GM18502 (cell line): ENCODE data around the gene MAPK8IP3.
"Not testable (repeated sequence)": the region's sequence is repeated elsewhere in the genome, so short reads cannot be mapped to it uniquely, and the experiment has no call there.

Experiments
- ATAC-seq: cut with Tn5 transposase; IDR thresholded peaks from one replicate; pipeline ENCODE4 v1.9.1; 2021; ENCODE audit warnings: mild to moderate bottlenecking; ENCODE audit not compliant: unreplicated experiment, poor library complexity

Gene MAPK8IP3

GRCh38 chr16:1708083-1708767 is 2.2 kb downstream of the MAPK8IP3 start:
- no peak for ATAC-seq

DNA sequence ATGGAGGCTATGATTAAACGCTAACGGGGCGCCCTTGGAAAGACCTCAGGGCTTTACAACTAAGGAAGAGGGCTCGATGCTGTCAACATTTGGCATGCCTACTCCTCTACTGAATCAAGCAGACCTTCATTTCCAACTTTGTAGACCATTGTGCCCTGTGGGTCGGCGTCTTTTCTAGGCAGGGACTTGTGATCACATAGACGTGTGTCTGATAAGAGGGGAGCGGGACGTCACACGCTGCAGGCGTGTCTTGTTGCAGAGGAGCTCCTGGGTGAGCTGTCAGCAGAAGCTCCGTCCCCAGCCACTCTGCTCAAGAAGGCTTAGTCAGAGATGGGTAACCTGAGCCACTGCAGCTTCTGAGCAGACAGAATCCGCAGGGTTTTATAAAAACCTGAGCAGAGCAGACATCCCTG is 2.8 kb downstream of the MAPK8IP3 start:
- ATAC-seq, result no peak

DNA sequence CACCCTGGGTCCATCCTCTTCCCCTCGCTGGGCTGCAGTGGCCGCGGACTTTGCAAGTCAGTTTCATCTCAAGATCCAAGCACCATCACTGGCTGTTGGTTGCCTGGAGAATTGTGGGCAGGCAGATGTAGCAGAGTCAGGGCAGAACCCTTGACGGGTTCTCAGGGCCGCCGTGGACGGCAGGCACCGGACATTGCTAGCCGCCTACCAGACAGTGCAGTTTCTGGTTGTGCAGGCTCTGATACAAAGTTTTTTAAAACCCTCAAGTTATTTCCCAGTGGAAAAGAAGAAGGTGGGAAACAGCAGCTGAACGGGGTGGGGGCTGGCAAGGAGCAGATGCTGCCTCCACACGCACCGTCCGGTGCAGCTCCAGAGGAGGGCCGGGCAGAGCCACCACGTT is 3.4 kb downstream of the MAPK8IP3 start:
- no peak for ATAC-seq

DNA sequence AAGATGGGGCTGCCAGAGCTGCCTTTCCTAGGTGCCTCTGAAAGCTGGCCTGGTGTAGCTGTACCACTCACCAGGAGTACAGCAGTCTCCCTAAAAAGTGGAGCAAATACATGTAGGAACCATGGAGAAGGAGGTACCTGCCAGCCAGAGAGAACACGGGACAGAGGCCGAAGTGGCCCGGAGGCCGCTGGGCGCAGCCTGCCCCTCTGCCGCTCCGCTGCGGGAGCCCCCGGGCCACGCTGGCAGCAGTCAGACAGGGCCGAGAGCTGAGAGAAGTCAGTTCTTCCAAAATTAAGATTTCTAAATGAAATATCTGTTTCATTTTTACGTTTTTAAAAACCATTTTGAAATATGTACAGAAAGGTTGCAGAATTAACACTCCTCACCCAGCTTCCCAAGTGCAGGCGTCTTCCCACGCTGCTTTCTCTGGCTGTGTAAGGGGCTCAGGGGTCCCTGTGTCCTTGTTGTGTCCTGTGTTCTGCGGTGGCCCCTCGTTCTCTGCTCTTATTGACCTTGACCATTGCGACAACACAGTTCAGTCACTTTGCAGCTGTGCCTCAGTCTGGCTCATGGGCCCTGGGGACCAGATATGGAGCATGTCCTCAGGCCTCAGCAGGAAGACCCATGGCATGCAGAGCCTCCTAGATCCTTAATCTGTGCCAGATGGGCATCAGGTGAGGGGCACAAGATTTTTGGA is 5.0 kb downstream of the MAPK8IP3 start:
- ATAC-seq, result no peak

DNA sequence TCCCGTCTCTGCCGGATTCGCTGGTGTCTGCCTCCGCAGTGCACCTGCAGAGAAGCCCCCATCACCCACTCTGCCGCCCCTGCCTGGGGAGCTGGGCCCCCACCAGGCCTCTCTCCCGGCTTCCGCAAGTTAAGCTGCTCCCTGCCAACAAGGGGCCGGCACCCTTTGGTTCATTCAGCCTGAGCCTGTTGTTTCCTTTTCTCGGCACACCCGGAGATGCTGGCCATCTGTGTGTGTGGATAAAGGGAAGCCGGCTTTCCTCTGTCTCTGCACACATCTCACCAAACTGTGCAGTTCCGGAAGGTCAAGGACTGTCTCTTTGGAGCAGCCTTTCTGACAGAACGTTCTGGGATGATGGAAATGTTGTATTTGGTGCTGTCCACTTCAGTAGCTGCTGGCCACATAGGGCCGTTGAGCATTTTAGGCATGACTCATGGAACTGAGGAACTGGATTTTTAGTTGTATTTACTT is 6.8 kb downstream of the MAPK8IP3 start:
- no peak for ATAC-seq

- no peak for ATAC-seq
Observed at GRCh38 chr16:1713331-1713730, 7.3 kb downstream of the MAPK8IP3 start.

GRCh38 chr16:1713933-1714332 is 7.9 kb downstream of the MAPK8IP3 start:
- peak; percentile 49 for ATAC-seq

DNA sequence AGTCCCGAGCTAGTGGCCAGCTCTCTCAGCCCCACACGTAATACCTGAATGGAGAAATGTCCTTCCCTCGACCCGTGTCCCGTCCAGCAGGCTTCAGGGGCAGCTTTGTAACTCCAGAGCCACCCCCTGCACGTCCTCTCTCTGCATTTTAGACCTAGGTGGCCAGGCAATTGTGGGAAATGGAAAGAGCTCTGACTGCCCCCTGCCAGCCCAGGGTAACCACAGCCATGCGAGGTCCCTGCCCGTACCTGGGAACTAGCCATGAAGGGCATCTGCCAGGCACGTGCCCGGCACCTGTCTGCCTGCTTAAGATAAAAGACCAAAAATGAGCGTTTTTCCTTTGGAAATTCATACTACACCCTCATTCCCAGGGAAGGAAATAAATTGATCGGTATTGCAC is 9.2 kb downstream of the MAPK8IP3 start:
- ATAC-seq, result no peak

DNA sequence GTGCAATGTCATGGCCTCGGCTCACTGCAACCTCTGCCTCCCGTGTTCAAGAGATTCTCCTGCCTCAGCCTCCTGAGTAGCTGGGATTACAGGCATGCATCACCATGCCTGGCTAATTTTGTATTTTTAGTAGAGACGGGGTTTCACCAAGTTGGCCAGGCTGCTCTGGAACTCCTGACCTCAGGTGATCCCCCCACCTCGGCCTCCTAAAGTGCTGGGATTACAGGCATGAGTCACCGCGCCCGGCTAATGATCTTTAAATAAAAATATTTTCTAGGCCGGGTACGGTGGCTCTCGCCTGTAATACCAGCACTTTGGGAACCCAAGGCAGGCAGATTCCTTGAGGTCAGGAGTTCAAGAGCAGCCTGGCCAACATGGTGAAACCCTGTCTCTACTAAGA is 12.2 kb downstream of the MAPK8IP3 start:
- not testable (repeated sequence) for ATAC-seq

- ATAC-seq, result not testable (repeated sequence)
Observed at GRCh38 chr16:1719559-1720229, 13.7 kb downstream of the MAPK8IP3 start.

DNA sequence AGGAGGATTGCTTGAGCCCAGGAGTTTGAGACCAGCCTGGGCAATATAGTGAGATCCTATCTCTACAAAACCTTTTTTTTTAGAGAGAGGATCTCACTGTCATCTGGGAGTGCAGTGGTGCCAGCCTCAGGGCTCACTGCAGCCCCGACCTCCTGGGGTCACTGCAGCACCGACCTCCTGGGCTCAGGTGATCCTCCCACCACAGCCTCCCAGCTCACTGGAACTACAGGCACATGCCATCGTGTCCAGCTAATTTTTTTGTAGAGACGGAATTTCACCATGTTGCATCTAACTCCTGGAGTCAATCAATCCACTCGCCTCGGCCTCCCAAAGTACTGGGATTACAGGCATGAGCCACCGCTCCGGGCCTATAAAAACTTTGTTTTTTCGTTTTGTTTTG is 15.4 kb downstream of the MAPK8IP3 start:
- ATAC-seq, result no peak

- no peak for ATAC-seq
Observed at GRCh38 chr16:1723450-1724147, 17.6 kb downstream of the MAPK8IP3 start.

- no peak for ATAC-seq
Observed at GRCh38 chr16:1724491-1724890, 18.5 kb downstream of the MAPK8IP3 start.

DNA sequence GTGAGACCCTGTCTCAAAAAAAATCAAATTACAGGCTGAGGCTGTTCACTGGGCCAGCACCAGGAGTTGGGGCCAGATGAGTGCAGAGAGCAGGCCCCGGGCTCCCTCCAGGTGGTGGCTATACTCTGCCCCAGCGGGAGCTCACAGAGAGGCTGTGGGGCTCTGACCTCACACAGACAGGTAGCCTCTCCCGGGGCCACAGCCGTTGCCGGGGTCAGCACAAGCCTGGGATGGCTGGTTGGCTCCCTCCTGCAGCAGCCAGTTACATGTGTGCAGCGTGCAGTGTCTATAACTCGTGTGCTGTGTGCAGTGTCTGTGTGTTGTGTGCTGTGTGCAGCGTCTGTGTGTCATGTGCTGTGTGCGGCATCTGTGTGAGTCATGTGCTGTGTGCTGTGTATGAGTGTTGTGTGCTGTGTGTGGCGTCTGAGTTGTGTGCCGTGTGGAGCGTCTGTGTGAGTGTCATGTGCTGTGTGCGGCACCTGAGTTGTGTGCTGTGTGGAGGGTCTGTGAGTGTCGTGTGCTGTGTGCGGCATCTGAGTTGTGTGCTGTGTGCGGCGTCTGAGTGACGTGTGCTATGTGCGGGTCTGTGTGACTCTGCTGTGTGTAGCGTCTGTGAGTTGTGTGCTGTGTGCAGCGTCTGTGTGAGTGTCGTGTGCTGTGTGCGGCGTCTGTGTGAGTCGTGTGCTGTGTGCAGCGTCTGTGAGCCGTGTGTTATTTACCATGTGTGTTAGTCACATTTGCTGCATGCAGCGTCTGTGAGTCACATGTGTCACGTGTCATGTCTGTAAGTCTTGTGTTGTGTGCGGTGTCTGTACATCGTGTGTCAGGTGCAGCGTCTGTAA is 20.9 kb downstream of the MAPK8IP3 start:
- no peak for ATAC-seq

DNA sequence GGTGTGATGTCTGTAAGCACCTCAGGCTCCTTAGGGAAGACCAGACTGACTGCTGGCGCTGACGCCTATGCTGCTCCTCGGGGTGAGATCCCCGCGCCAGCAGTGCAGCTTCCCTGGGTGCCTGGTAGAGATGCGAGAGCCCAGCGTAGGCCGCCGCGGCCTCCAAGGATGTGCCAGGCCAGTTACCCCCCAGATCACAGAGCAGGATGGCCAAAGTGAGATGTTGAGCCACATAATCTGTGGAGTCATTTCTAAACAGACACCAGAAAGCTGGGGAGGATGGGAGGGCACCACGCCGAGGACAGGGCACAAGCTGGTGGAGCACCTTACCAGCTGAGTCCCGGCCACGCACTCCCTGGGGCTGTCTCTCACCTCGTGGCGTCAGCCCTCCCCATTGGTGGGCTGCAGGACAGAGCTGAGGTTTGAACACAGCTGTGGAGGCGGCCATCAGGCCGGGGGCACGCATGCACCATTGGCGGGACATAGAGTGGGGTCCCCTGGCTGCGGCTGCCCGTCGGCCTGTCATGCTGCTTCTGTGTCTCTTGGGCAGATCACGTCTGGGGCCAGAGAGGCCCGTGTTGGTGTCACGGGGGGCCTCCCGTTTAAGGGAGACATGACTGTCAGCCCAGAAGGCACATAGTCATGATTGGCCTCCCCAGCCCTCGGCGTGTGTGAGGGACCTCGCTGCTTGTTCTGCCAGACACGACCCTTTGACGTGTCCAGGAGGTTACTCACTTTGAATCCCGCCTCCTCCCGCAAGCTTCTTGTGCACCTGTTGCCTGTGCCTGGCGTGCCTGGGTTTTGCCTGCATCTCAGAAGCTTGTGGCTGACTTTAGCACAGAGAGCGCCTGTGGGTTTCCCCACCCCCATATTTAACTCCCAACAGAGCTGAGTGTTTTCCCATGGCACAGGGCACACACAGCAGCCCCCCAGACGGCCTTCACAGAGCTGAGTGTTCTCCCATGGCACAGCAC is 21.9 kb downstream of the MAPK8IP3 start:
- ATAC-seq, result no peak

GRCh38 chr16:1729026-1729425 is 23.0 kb downstream of the MAPK8IP3 start:
- ATAC-seq, result no peak

GRCh38 chr16:1729445-1729844 is 23.4 kb downstream of the MAPK8IP3 start:
- ATAC-seq, result no peak

DNA sequence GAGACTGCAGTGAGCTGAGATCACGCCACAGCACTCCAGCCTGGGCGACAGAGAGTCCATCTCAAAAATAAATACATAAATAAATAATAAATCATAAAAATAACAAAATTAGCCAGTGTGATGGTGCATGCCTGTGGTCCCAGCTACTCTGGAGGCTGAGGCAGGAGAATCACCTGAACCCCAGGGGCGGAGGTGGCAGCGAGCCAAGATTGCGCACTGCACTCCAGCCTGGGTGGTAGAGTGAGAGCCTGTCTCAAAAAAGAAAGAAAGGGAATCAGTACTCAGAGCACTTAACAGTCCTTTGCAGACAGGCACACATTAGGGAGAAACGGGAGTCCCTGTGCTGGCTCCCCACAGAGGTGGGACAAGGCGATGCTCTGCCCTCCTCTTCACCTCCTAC is 25.1 kb downstream of the MAPK8IP3 start:
- ATAC-seq, result no peak

DNA sequence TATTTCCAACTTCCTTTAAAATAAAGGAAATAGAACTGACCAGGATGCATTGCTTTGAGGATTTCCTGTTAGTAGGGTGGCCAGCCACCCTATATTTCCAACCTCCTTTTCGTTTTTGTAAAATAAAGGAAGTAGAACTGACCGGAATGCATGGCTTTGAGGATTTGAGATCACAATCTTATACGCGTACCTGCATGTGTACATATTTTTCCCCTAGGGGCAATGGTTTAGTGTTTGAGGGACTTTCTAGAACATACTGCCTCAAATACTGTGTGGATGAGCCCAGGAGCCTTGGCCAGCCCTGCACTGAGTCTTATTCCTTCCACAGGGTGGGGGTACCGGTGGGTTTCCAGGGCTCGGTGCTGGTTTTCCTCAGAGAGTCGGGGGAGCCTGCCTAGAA is 25.6 kb downstream of the MAPK8IP3 start:
- no peak for ATAC-seq
